HCT116 (cell line): Measurements from ENCODE around the gene SEC62. TPM values are rescaled to one million over a fixed set of nuclear protein-coding genes. Genes with fewer than 3 reads are reported as not detected.

Experiments
- ATAC-seq: fragments of 200-7000 bp; cut with Tn5 transposase; 2 replicates; pipeline ENCODE4 v1.9.1; 2020; ENCODE audit warnings: mild to moderate bottlenecking, moderate library complexity
- BruUV-seq: library from RNA; stranded (reverse); fragments of 400-500 nt; replicated peaks from 2 replicates; lab custom pipeline; 2021; lab: Mats Ljungman, UMichigan
- CTCF ChIA-PET: fragments of 300-600 bp; sonication (Branson Sonifier 250); formaldehyde crosslinking; loops from one replicate; lab custom pipeline; 2021; ENCODE audit warnings: antibody characterized with exemption; lab: Charles Lee
- POLR2A ChIA-PET: fragments of 300-600, 350-600 bp; sonication (Branson Sonifier 250); formaldehyde crosslinking; loops from one replicate; lab custom pipeline; 2021; ENCODE audit warnings: antibody characterized with exemption; lab: Charles Lee
- RAD21 ChIA-PET, 2 experiments: fragments of 300-600 bp; sonication (Branson Sonifier 250); formaldehyde crosslinking; loops; one replicate each; lab custom pipeline; 2023; ENCODE audit warnings: low total read pairs in 2 of 2; ENCODE audit not compliant: uncharacterized antibody in 2 of 2, unreplicated experiment in 2 of 2, low non-redundant PET in 1 of 2; lab: Charles Lee
- DNase-seq: peaks from one replicate; pipeline ENCODE4 v3.0.0-alpha.2; 2010; ENCODE audit warnings: low read depth, low spot score
- H2AFZ ChIP-seq: fragments of 200-600 bp; shearing (Covaris generic), sonication (generic); 2 replicates; pipeline ENCODE4 v1.6.1; 2017; ENCODE audit warnings: low read depth, mixed run types, mixed read lengths, antibody characterized with exemption, low read length; ENCODE audit not compliant: poor library complexity, severe bottlenecking
- H3K27ac ChIP-seq: 2 replicates; pipeline ENCODE4 v1.5.1; 2012; ENCODE audit warnings: low read depth, low read length
- H3K27me3 ChIP-seq: fragments of 200-600 bp; sonication (generic); 2 replicates; pipeline ENCODE4 v1.6.1; 2016; ENCODE audit warnings: mixed run types, low read length, mixed read lengths; ENCODE audit not compliant: insufficient read depth
- H3K36me3 ChIP-seq, 2 experiments: fragments of 200-500 bp in 1 of 2; fragments of 200-600 bp in 1 of 2; sonication (Bioruptor generic) in 1 of 2; sonication (generic) in 1 of 2; 2 replicates each; pipeline versions ENCODE4 v1.5.1 to v1.6.1; 2014 to 2016; ENCODE audit warnings: low read length in 2 of 2, inconsistent platforms in 1 of 2, mixed read lengths in 1 of 2, mixed run types in 1 of 2; ENCODE audit not compliant: insufficient read depth in 2 of 2, control insufficient read depth in 1 of 2
- H3K4me1 ChIP-seq, 2 experiments: fragments of 200-600 bp in 1 of 2; sonication (generic) in 1 of 2; 2 replicates each; pipeline versions ENCODE4 v1.5.1 to v1.6.1; 2012 to 2017; ENCODE audit warnings: low read length in 2 of 2, inconsistent platforms in 1 of 2, mild to moderate bottlenecking in 1 of 2, mixed read lengths in 1 of 2, mixed run types in 1 of 2, moderate library complexity in 1 of 2; ENCODE audit not compliant: insufficient read depth in 2 of 2, control insufficient read depth in 1 of 2
- H3K4me2 ChIP-seq: fragments of 200-600 bp; sonication (generic); 2 replicates; pipeline ENCODE4 v1.6.1; 2017; ENCODE audit warnings: mixed run types, low read length, mixed read lengths
- H3K4me3 ChIP-seq, 2 experiments: fragments of 200-600 bp in 1 of 2; sonication (generic) in 1 of 2; replicated peaks in 1 of 2; 2 replicates each; pipeline ENCODE4 v1.5.1; 2011 to 2016; ENCODE audit warnings: low read length in 2 of 2, control low read depth in 1 of 2, low read depth in 1 of 2, mild to moderate bottlenecking in 1 of 2, mixed read lengths in 1 of 2, mixed run types in 1 of 2
- H3K79me2 ChIP-seq: fragments of 200-600 bp; sonication (generic); 2 replicates; pipeline ENCODE4 v1.6.1; 2017; ENCODE audit warnings: mild to moderate bottlenecking, mixed run types, low read length, moderate library complexity, mixed read lengths; ENCODE audit not compliant: insufficient read depth
- H3K9ac ChIP-seq: fragments of 200-600 bp; sonication (generic); 2 replicates; pipeline ENCODE4 v1.6.1; 2016; ENCODE audit warnings: low read length, mixed read lengths
- H3K9me2 ChIP-seq: fragments of 200-600 bp; sonication (generic), shearing (Covaris generic); 2 replicates; pipeline ENCODE4 v1.6.1; 2017; ENCODE audit warnings: mixed run types, mild to moderate bottlenecking, moderate library complexity; ENCODE audit not compliant: insufficient read depth
- H3K9me3 ChIP-seq, 2 experiments: fragments of 200-500 bp in 1 of 2; fragments of 200-600 bp in 1 of 2; sonication (Bioruptor generic) in 1 of 2; sonication (generic) in 1 of 2; 2 replicates each; pipeline ENCODE4 v1.6.1; 2014 to 2017; ENCODE audit warnings: low read length in 2 of 2, mixed read lengths in 2 of 2, inconsistent platforms in 1 of 2, low read depth in 1 of 2, mild to moderate bottlenecking in 1 of 2, mixed run types in 1 of 2, moderate library complexity in 1 of 2; ENCODE audit not compliant: control insufficient read depth in 1 of 2, insufficient read depth in 1 of 2
- H4K20me1 ChIP-seq: fragments of 200-600 bp; sonication (generic), shearing (Covaris generic); 2 replicates; pipeline ENCODE4 v1.6.1; 2017; ENCODE audit warnings: mixed run types, mild to moderate bottlenecking, moderate library complexity; ENCODE audit not compliant: insufficient read depth
- ATF3 ChIP-seq: IDR thresholded peaks from 2 replicates; pipeline ENCODE4 v1.6.1; 2012
- CEBPB ChIP-seq: IDR thresholded peaks from 2 replicates; pipeline ENCODE4 v1.6.1; 2012; ENCODE audit warnings: low read depth
- CTCF ChIP-seq, 3 experiments: fragments of 200-600 bp in 1 of 3; sonication (generic) in 1 of 3; IDR thresholded peaks in 2 of 3; conservative IDR thresholded peaks in 1 of 3; 2 replicates each; pipeline ENCODE4 v1.5.1; 2012 to 2017; ENCODE audit warnings: low read depth in 2 of 3, low read length in 2 of 3, antibody characterized with exemption in 1 of 3, borderline replicate concordance in 1 of 3, control low read depth in 1 of 3, mild to moderate bottlenecking in 1 of 3, mixed read lengths in 1 of 3, mixed run types in 1 of 3, moderate library complexity in 1 of 3; ENCODE audit not compliant: insufficient read depth in 1 of 3
- JUND ChIP-seq: IDR thresholded peaks from 2 replicates; pipeline ENCODE4 v1.6.1; 2012
- POLR2AphosphoS5 ChIP-seq: IDR thresholded peaks from 2 replicates; pipeline ENCODE4 v1.6.1; 2011; ENCODE audit warnings: mild to moderate bottlenecking, low read depth, low read length, moderate library complexity
- RAD21 ChIP-seq: IDR thresholded peaks from 2 replicates; pipeline ENCODE4 v1.6.1; 2012; ENCODE audit warnings: low read depth, mild to moderate bottlenecking
- SP1 ChIP-seq: IDR thresholded peaks from 2 replicates; pipeline ENCODE4 v1.6.1; 2012; ENCODE audit warnings: low read depth
- SRF ChIP-seq: IDR thresholded peaks from 2 replicates; pipeline ENCODE4 v1.6.1; 2012; ENCODE audit warnings: low read depth
- ZBTB33 ChIP-seq: IDR thresholded peaks from 2 replicates; pipeline ENCODE4 v1.6.1; 2011; ENCODE audit warnings: mild to moderate bottlenecking, low read length, moderate library complexity; ENCODE audit not compliant: insufficient replicate concordance; ENCODE audit errors: extremely low read depth
- intact Hi-C: fragments of 100-400 bp; cut with micrococcal nuclease; formaldehyde crosslinking; loops from 2 replicates; pipeline ENCODE4 v1.10.0; 2022
- total RNA-seq: library from RNA; stranded (reverse); gene quantifications from one replicate; pipeline ENCODE4 v1.2.1, GENCODE V29; 2021; ENCODE audit not compliant: unreplicated experiment

The SEC62 gene
- total RNA-seq, 1 experiment from 2014 or later: 55.4 TPM

GRCh38 chr3:169948559-169949448 is 17.8 kb upstream of the SEC62 start:
- no peak for ATAC-seq
- TF ChIP-seq ZBTB33: no peak
- TF ChIP-seq SP1: no peak
- TF ChIP-seq POLR2AphosphoS5: no peak
- TF ChIP-seq ATF3: no peak
- TF ChIP-seq, all 23 proteins: peak for 0
- H3K9me2 ChIP-seq: no peaks in the 10 kb centered on the region
- no peaks in the 10 kb centered on the region for H3K27me3 ChIP-seq
- H3K9ac ChIP-seq: no peak overlapping the region
- intact Hi-C loops: no loop called here
- RAD21 ChIA-PET: no interaction called here
- DNase-seq: no peak
- H3K79me2 ChIP-seq: no peaks in the 10 kb centered on the region
- POLR2A ChIA-PET: interaction anchor here (1.6 kb wide), 1 partner anchor 18 kb away, joined by 5 read pairs; the partner anchor contains the start of gene SEC62
- H2AFZ ChIP-seq: no peak overlapping the region
- H3K27ac ChIP-seq: no peak overlapping the region
- H3K4me1 ChIP-seq: no peaks in the 10 kb centered on the region
- no peaks in the 10 kb centered on the region for H3K9me3 ChIP-seq
- BruUV-seq: no TSS peak
- no peaks in the 10 kb centered on the region for H4K20me1 ChIP-seq
- H3K4me3 ChIP-seq: no peak overlapping the region
- H3K4me2 ChIP-seq: no peak overlapping the region
- CTCF ChIA-PET: no interaction called here
- H3K36me3 ChIP-seq: no peaks in the 10 kb centered on the region

GRCh38 chr3:169952045-169952444 is 14.6 kb upstream of the SEC62 start:
- no TSS peak for BruUV-seq
- TF ChIP-seq RAD21 (no peak), SRF (no peak), CEBPB (no peak), JUND (no peak), ATF3 (no peak), CTCF (IDR thresholded peaks at IDR 0.05 in 2 of 3, conservative IDR thresholded peaks at IDR 0.05 in 1 of 3; ENCODE audit: borderline replicate concordance in 1 of 3, insufficient read depth in 1 of 3, low read depth in 2 of 3, low read length in 2 of 3) (no peak)
- ATAC-seq: no peak
- no peak overlapping the region for H3K4me2 ChIP-seq
- H3K4me3 ChIP-seq: no peak overlapping the region
- no peak overlapping the region for H3K9ac ChIP-seq
- H3K9me3 ChIP-seq: no peaks in the 10 kb centered on the region
- ChIA-PET POLR2A (no interaction called here), CTCF (no interaction called here), RAD21 (no interaction called here)
- no peaks in the 10 kb centered on the region for H3K79me2 ChIP-seq
- intact Hi-C loops: no loop called here
- H3K27me3 ChIP-seq: no peaks in the 10 kb centered on the region
- H3K4me1 ChIP-seq: no peaks in the 10 kb centered on the region
- H3K9me2 ChIP-seq: no peaks in the 10 kb centered on the region
- no peaks in the 10 kb centered on the region for H3K36me3 ChIP-seq
- no peaks in the 10 kb centered on the region for H4K20me1 ChIP-seq
- no peak overlapping the region for H2AFZ ChIP-seq
- no peak overlapping the region for H3K27ac ChIP-seq
- DNase-seq: no peak
